ENCODE measurements around the gene CYP2C8.
"Not testable (repeated sequence)": the region's sequence is repeated elsewhere in the genome, so short reads cannot be mapped to it uniquely, and the experiment has no call there.

The CYP2C8 gene

GRCh38 chr10:95069286-95069685 lies at the start of gene CYP2C8:
Gene CYP2C8, minus strand, starts transcription at chr10:95069497. Its CDS starts 95 bp downstream, at chr10:95069402.
- no peak within 1 kb of the TSS for H3K27ac ChIP-seq
- no peak for DNase-seq (ENCODE audit: low read depth, low spot score)

- H3K27ac ChIP-seq: no peak overlapping the region
Measured at GRCh38 chr10:95116869-95117269, 47.6 kb upstream of the CYP2C8 start.

GRCh38 chr10:95110823-95111222 lies 41.5 kb upstream of the CYP2C8 start:
- not testable (repeated sequence) for DNase-seq (ENCODE audit: low read depth, low spot score); H3K27ac ChIP-seq

More at GRCh38 chr10:95116869-95117269, 47.6 kb upstream of the CYP2C8 start:
- no peak for DNase-seq (ENCODE audit: low read depth, low spot score)

GRCh38 chr10:95097805-95098204 lies 28.5 kb upstream of the CYP2C8 start:
- H3K27ac ChIP-seq: no peak overlapping the region
- no peak for DNase-seq (ENCODE audit: low read depth, low spot score)

- no peak overlapping the region for H3K27ac ChIP-seq
- no peak for DNase-seq (ENCODE audit: low read depth, low spot score)
Measured at GRCh38 chr10:95096143-95096542, 26.8 kb upstream of the CYP2C8 start.

- not testable (repeated sequence) for H3K27ac ChIP-seq; DNase-seq (ENCODE audit: low read depth, low spot score)
Measured at GRCh38 chr10:95079626-95080025, 10.3 kb upstream of the CYP2C8 start.

- no peak overlapping the region for H3K27ac ChIP-seq
- DNase-seq (ENCODE audit: low read depth, low spot score): no peak
Measured at GRCh38 chr10:95077556-95077955, 8.3 kb upstream of the CYP2C8 start.

GRCh38 chr10:95071107-95071660 lies 1.9 kb upstream of the CYP2C8 start:
- no peak for DNase-seq (ENCODE audit: low read depth, low spot score)
- H3K27ac ChIP-seq: no peak overlapping the region

- not testable (repeated sequence) for DNase-seq (ENCODE audit: low read depth, low spot score); H3K27ac ChIP-seq
Measured at GRCh38 chr10:95064125-95064524, 5.2 kb downstream of the CYP2C8 start.

GRCh38 chr10:95056744-95057363 lies 12.4 kb downstream of the CYP2C8 start:
- no peak overlapping the region for H3K27ac ChIP-seq
- DNase-seq (ENCODE audit: low read depth, low spot score): no peak

- no peak for DNase-seq (ENCODE audit: low read depth, low spot score)
- no peak overlapping the region for H3K27ac ChIP-seq
Measured at GRCh38 chr10:95049919-95050318, 19.4 kb downstream of the CYP2C8 start.

- no peak overlapping the region for H3K27ac ChIP-seq
- no peak for DNase-seq (ENCODE audit: low read depth, low spot score)
Measured at GRCh38 chr10:95048206-95048605, 21.1 kb downstream of the CYP2C8 start.

GRCh38 chr10:95039281-95039680 lies 30.0 kb downstream of the CYP2C8 start:
- no peak for DNase-seq (ENCODE audit: low read depth, low spot score)
- no peak overlapping the region for H3K27ac ChIP-seq

- no peak overlapping the region for H3K27ac ChIP-seq
- DNase-seq (ENCODE audit: low read depth, low spot score): no peak
Measured at GRCh38 chr10:95035332-95036295, 33.7 kb downstream of the CYP2C8 start.

GRCh38 chr10:95034401-95034800 lies 34.9 kb downstream of the CYP2C8 start:
- H3K27ac ChIP-seq: no peak overlapping the region
- no peak for DNase-seq (ENCODE audit: low read depth, low spot score)

- DNase-seq (ENCODE audit: low read depth, low spot score): no peak
- H3K27ac ChIP-seq: no peak overlapping the region
Measured at GRCh38 chr10:95031656-95032055, 37.6 kb downstream of the CYP2C8 start.

- H3K27ac ChIP-seq: no peak overlapping the region
- DNase-seq (ENCODE audit: low read depth, low spot score): no peak
Measured at GRCh38 chr10:95026461-95026860, 42.8 kb downstream of the CYP2C8 start.

GRCh38 chr10:94997741-94998174 lies 71.5 kb downstream of the CYP2C8 start:
- no peak for DNase-seq (ENCODE audit: low read depth, low spot score)
- H3K27ac ChIP-seq: no peak overlapping the region

GRCh38 chr10:94992811-94993210 lies 76.5 kb downstream of the CYP2C8 start:
- DNase-seq (ENCODE audit: low read depth, low spot score): no peak
- no peak overlapping the region for H3K27ac ChIP-seq

- DNase-seq (ENCODE audit: low read depth, low spot score): no peak
Measured at GRCh38 chr10:94991243-94991888, 77.9 kb downstream of the CYP2C8 start.

More at GRCh38 chr10:94991243-94991888, 77.9 kb downstream of the CYP2C8 start:
- H3K27ac ChIP-seq: no peak overlapping the region
